Loucy (cell line): ENCODE data around the gene KRTAP9-3.
"Not testable (repeated sequence)": the region's sequence is repeated elsewhere in the genome, so short reads cannot be mapped to it uniquely, and the experiment has no call there.

Experiments
- H2AFZ ChIP-seq: fragments of 200-600 bp; sonication (generic); 2 replicates; pipeline ENCODE4 v1.6.0; 2016; ENCODE audit warnings: antibody characterized with exemption, mild to moderate bottlenecking, low read length, moderate library complexity
- H3F3A ChIP-seq: fragments of 200-600 bp; 2 replicates; pipeline ENCODE4 v1.6.0; 2016; ENCODE audit warnings: antibody characterized with exemption, low read depth, mild to moderate bottlenecking
- H3K27me3 ChIP-seq: fragments of 200-600 bp; sonication (generic); 2 replicates; pipeline ENCODE4 v1.6.1; 2014; ENCODE audit warnings: low read length, mild to moderate bottlenecking; ENCODE audit not compliant: insufficient read depth, poor library complexity, severe bottlenecking
- H3K36me3 ChIP-seq: fragments of 200-600 bp; sonication (generic); 2 replicates; pipeline ENCODE4 v1.6.1; 2016; ENCODE audit warnings: low read length; ENCODE audit not compliant: insufficient read depth
- H3K4me1 ChIP-seq: fragments of 200-600 bp; sonication (generic); 2 replicates; pipeline ENCODE4 v1.5.1; 2014; ENCODE audit warnings: low read length, mild to moderate bottlenecking; ENCODE audit not compliant: insufficient read depth, poor library complexity, severe bottlenecking
- H3K4me2 ChIP-seq: fragments of 200-600 bp; sonication (generic); 2 replicates; pipeline ENCODE4 v1.6.0; 2014; ENCODE audit warnings: antibody characterized with exemption, low read length, low read depth, mild to moderate bottlenecking; ENCODE audit not compliant: poor library complexity, severe bottlenecking
- H3K4me3 ChIP-seq: fragments of 200-600 bp; sonication (generic); 2 replicates; pipeline ENCODE4 v1.5.1; 2014; ENCODE audit warnings: low read length, mild to moderate bottlenecking, mixed read lengths; ENCODE audit not compliant: poor library complexity, severe bottlenecking
- H3K79me2 ChIP-seq: fragments of 200-600 bp; sonication (generic); 2 replicates; pipeline ENCODE4 v1.6.1; 2014; ENCODE audit warnings: low read length; ENCODE audit not compliant: insufficient read depth
- H3K9ac ChIP-seq: fragments of 200-600 bp; sonication (generic); 2 replicates; pipeline ENCODE4 v1.6.0; 2014; ENCODE audit warnings: mild to moderate bottlenecking, low read depth, low read length, moderate library complexity; ENCODE audit not compliant: poor library complexity, severe bottlenecking
- H3K9me2 ChIP-seq: fragments of 200-600 bp; sonication (generic); replicated peaks from 2 replicates; pipeline ENCODE4 v1.6.1; 2016; ENCODE audit warnings: low read depth, low read length, mixed read lengths
- H3K9me3 ChIP-seq: fragments of 200-600 bp; sonication (generic); 2 replicates; pipeline ENCODE4 v1.6.1; 2014; ENCODE audit warnings: mild to moderate bottlenecking, antibody characterized with exemption, low read length, low read depth; ENCODE audit not compliant: insufficient read depth
- H4K20me1 ChIP-seq: fragments of 200-600 bp; sonication (generic); 2 replicates; pipeline ENCODE4 v1.6.0; 2014; ENCODE audit warnings: antibody characterized with exemption, low read length, mild to moderate bottlenecking; ENCODE audit not compliant: insufficient read depth, poor library complexity, severe bottlenecking
- CTCF ChIP-seq: fragments of 200-600 bp; sonication (generic); conservative IDR thresholded peaks from 2 replicates; pipeline ENCODE4 v1.5.1; 2014; ENCODE audit warnings: mild to moderate bottlenecking, antibody characterized with exemption, low read length
- EZH2phosphoT487 ChIP-seq: fragments of 200-600 bp; IDR thresholded peaks from 2 replicates; pipeline ENCODE4 v1.6.1; 2018; ENCODE audit warnings: antibody characterized with exemption, mild to moderate bottlenecking, moderate library complexity, borderline replicate concordance

The KRTAP9-3 gene

GRCh38 chr17:41186872-41187271 is 45.4 kb upstream of the KRTAP9-3 start:
- no peak overlapping the region for H3K9ac ChIP-seq
- H3K79me2 ChIP-seq: no peaks in the 10 kb centered on the region
- H2AFZ ChIP-seq: no peak overlapping the region
- H3K4me1 ChIP-seq: no peaks in the 10 kb centered on the region
- H3K9me2 ChIP-seq: no peaks in the 10 kb centered on the region
- H3K4me2 ChIP-seq: no peak overlapping the region
- H3K4me3 ChIP-seq: no peak overlapping the region
- TF ChIP-seq EZH2phosphoT487: no peak
- no peak for TF ChIP-seq CTCF
- H3K9me3 ChIP-seq: no peaks in the 10 kb centered on the region
- no peaks in the 10 kb centered on the region for H4K20me1 ChIP-seq
- no peaks in the 10 kb centered on the region for H3K27me3 ChIP-seq
- H3F3A ChIP-seq: no peaks in the 10 kb centered on the region
- no peaks in the 10 kb centered on the region for H3K36me3 ChIP-seq

GRCh38 chr17:41189837-41190318 is 42.4 kb upstream of the KRTAP9-3 start, which contains the start of gene KRTAP9-1:
TSS of gene KRTAP9-1 (plus strand) at chr17:41189887. CDS start at chr17:41189887, 0 bp downstream.
- H3K36me3 ChIP-seq, H3K79me2 ChIP-seq, H3K9me3 ChIP-seq, H3K9ac ChIP-seq, H3K4me3 ChIP-seq, H3K9me2 ChIP-seq, H3K4me2 ChIP-seq, H3F3A ChIP-seq, H2AFZ ChIP-seq, H3K27me3 ChIP-seq, H4K20me1 ChIP-seq, H3K4me1 ChIP-seq: not testable (repeated sequence)

DNA sequence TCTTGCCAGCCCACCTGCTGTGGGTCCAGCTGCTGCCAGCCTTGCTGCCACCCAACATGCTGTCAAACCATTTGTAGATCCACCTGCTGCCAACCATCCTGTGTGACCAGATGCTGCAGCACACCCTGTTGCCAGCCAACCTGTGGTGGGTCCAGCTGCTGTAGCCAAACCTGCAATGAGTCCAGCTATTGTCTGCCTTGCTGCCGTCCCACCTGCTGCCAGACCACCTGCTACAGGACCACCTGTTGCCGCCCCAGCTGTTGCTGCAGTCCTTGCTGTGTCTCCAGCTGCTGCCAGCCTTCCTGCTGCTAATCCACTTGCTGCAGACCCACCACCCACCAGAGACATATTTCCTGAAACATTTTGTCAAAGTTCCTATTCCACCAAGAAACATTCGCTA is 41.9 kb upstream of the KRTAP9-3 start:
- Histone ChIP-seq H3K9me2 (no peaks in the 10 kb centered on the region), H3K4me1 (no peaks in the 10 kb centered on the region), H2AFZ (no peak overlapping the region), H3K79me2 (no peaks in the 10 kb centered on the region), H3F3A (no peaks in the 10 kb centered on the region), H3K9me3 (no peaks in the 10 kb centered on the region), H3K4me2 (no peak overlapping the region), H3K27me3 (no peaks in the 10 kb centered on the region), H3K9ac (no peak overlapping the region), H3K4me3 (no peak overlapping the region), H4K20me1 (no peaks in the 10 kb centered on the region), H3K36me3 (no peaks in the 10 kb centered on the region)
- no peak for TF ChIP-seq CTCF
- TF ChIP-seq EZH2phosphoT487: no peak

DNA sequence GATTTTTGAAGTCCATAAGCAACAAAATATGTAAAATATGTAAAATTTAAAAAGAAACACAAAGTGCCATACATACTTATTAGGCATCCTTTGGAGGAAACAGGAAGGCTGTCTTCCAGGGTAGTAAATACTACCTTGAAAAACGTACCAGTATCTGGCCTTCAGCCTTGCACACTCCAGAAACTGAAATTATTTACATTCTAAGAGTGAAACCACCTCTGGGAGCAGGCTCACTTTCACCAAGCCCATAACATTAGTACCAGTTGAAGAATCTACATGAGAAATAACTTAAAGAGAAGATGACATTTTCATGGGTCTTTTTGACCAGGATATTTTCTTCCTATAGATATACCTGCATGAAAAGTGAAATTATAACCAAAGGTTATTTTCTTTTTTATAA is 36.2 kb upstream of the KRTAP9-3 start:
- H3K9me2 ChIP-seq: no peaks in the 10 kb centered on the region
- no peaks in the 10 kb centered on the region for H3K9me3 ChIP-seq
- H3K79me2 ChIP-seq: no peaks in the 10 kb centered on the region
- H3F3A ChIP-seq: no peaks in the 10 kb centered on the region
- H3K27me3 ChIP-seq: no peaks in the 10 kb centered on the region
- no peak overlapping the region for H3K9ac ChIP-seq
- TF ChIP-seq CTCF: no peak
- TF ChIP-seq EZH2phosphoT487: no peak
- no peaks in the 10 kb centered on the region for H3K4me1 ChIP-seq
- H3K4me3 ChIP-seq: no peak overlapping the region
- no peaks in the 10 kb centered on the region for H3K36me3 ChIP-seq
- no peak overlapping the region for H2AFZ ChIP-seq
- no peaks in the 10 kb centered on the region for H4K20me1 ChIP-seq
- H3K4me2 ChIP-seq: no peak overlapping the region
